ENCODE measurements around the gene ISL1.

The ISL1 gene

DNA sequence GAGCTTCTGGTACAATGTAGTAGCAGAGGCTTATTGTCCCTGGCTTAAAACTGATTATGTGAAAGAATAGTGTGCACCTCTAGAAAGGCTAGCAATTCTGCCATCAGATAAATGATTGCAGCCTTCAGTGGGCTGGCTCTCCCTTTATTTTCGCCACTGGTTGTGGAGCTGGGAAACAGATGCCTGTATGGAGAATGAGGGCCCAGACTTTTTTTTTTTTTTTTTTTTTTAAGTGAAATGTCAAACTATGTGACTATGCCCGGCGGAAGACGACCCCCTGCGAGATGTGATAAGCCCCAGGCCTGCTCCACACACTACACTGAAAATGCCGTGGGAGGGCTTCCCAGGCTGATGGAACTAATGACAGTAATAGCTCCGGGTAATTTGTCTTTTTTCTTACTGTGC, 28.7 kb downstream of the ISL1 start:
- H3K36me3 ChIP-seq (ENCODE audit: insufficient read depth, low read length): no peaks in the 10 kb centered on the region
- H3K79me2 ChIP-seq (ENCODE audit: insufficient read depth, low read length): no peaks in the 10 kb centered on the region
- no peaks in the 10 kb centered on the region for H3K9me3 ChIP-seq (ENCODE audit: insufficient read depth, low read length, severe bottlenecking)
- no peak overlapping the region for H3K4me2 ChIP-seq (ENCODE audit: insufficient read depth, low read length)
- H3K27ac ChIP-seq (ENCODE audit: low read length): no peak overlapping the region
- no peak overlapping the region for H3K9ac ChIP-seq (ENCODE audit: low read depth, low read length)
- H3K4me1 ChIP-seq (ENCODE audit: insufficient read depth, low read length): no peaks in the 10 kb centered on the region
- no peak for ATAC-seq (ENCODE audit: insufficient read depth, low read depth)
- no peak for DNase-seq
- no peaks in the 10 kb centered on the region for H3K27me3 ChIP-seq (ENCODE audit: insufficient read depth, low read length, poor library complexity)
- no peak overlapping the region for H3K4me3 ChIP-seq (ENCODE audit: low read depth in 1 of 2, low read length in 2 of 2)
- TF ChIP-seq CTCF (IDR thresholded peaks at IDR 0.05; ENCODE audit: borderline replicate concordance, extremely low read depth, low read length, poor library complexity, severe bottlenecking) (no peak), EZH2 (IDR thresholded peaks at IDR 0.05; ENCODE audit: borderline replicate concordance, low read depth, low read length, severe bottlenecking) (no peak)
- no peak overlapping the region for H2AFZ ChIP-seq (ENCODE audit: low read depth, low read length)
- no peaks in the 10 kb centered on the region for H4K20me1 ChIP-seq (ENCODE audit: insufficient read depth, low read length)

GRCh38 chr5:51414516-51414915, 31.3 kb downstream of the ISL1 start:
- H3K4me1 ChIP-seq (ENCODE audit: insufficient read depth, low read length): no peaks in the 10 kb centered on the region
- no peak overlapping the region for H3K4me3 ChIP-seq (ENCODE audit: low read depth in 1 of 2, low read length in 2 of 2)
- no peak for DNase-seq
- no peaks in the 10 kb centered on the region for H3K9me3 ChIP-seq (ENCODE audit: insufficient read depth, low read length, severe bottlenecking)
- H3K27me3 ChIP-seq (ENCODE audit: insufficient read depth, low read length, poor library complexity): no peaks in the 10 kb centered on the region
- no peak overlapping the region for H3K27ac ChIP-seq (ENCODE audit: low read length)
- H3K79me2 ChIP-seq (ENCODE audit: insufficient read depth, low read length): no peaks in the 10 kb centered on the region
- no peak; the same call in 2 of the 3 replicates for ATAC-seq (ENCODE audit: insufficient read depth, low read depth)
- H3K4me2 ChIP-seq (ENCODE audit: insufficient read depth, low read length): no peak overlapping the region
- H3K9ac ChIP-seq (ENCODE audit: low read depth, low read length): no peak overlapping the region
- TF ChIP-seq CTCF (IDR thresholded peaks at IDR 0.05; ENCODE audit: borderline replicate concordance, extremely low read depth, low read length, poor library complexity, severe bottlenecking) (no peak), EZH2 (IDR thresholded peaks at IDR 0.05; ENCODE audit: borderline replicate concordance, low read depth, low read length, severe bottlenecking) (no peak)
- H2AFZ ChIP-seq (ENCODE audit: low read depth, low read length): no peak overlapping the region
- H4K20me1 ChIP-seq (ENCODE audit: insufficient read depth, low read length): no peaks in the 10 kb centered on the region
- no peaks in the 10 kb centered on the region for H3K36me3 ChIP-seq (ENCODE audit: insufficient read depth, low read length)

DNA sequence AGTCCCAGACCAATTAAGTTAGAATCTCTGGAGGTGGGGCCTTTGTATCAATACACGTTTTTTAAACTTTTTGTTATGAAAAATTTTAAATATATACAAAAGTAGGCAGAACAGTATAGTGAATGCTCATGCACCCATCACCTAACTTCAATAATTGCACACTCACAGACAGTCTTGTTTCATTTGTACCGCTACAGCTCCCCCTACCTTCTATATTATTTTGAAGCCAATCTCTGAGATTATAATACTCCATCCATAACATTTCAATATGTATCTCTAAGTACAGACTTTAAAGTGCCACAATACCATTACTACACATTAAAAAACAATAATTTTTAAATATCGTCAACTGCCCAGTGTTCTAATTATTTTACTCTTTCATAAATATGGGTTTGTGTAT, 32.9 kb downstream of the ISL1 start:
- H3K9ac ChIP-seq (ENCODE audit: low read depth, low read length): no peak overlapping the region
- no peak overlapping the region for H3K4me2 ChIP-seq (ENCODE audit: insufficient read depth, low read length)
- H3K4me3 ChIP-seq (ENCODE audit: low read depth in 1 of 2, low read length in 2 of 2): no peak overlapping the region
- no peak for DNase-seq
- no peaks in the 10 kb centered on the region for H3K36me3 ChIP-seq (ENCODE audit: insufficient read depth, low read length)
- no peak overlapping the region for H2AFZ ChIP-seq (ENCODE audit: low read depth, low read length)
- no peak for ATAC-seq (ENCODE audit: insufficient read depth, low read depth)
- H3K27ac ChIP-seq (ENCODE audit: low read length): no peak overlapping the region
- no peaks in the 10 kb centered on the region for H4K20me1 ChIP-seq (ENCODE audit: insufficient read depth, low read length)
- no peaks in the 10 kb centered on the region for H3K27me3 ChIP-seq (ENCODE audit: insufficient read depth, low read length, poor library complexity)
- H3K4me1 ChIP-seq (ENCODE audit: insufficient read depth, low read length): no peaks in the 10 kb centered on the region
- H3K9me3 ChIP-seq (ENCODE audit: insufficient read depth, low read length, severe bottlenecking): no peaks in the 10 kb centered on the region
- TF ChIP-seq EZH2 (IDR thresholded peaks at IDR 0.05; ENCODE audit: borderline replicate concordance, low read depth, low read length, severe bottlenecking) (no peak), CTCF (IDR thresholded peaks at IDR 0.05; ENCODE audit: borderline replicate concordance, extremely low read depth, low read length, poor library complexity, severe bottlenecking) (peak; percentile 22)
- no peaks in the 10 kb centered on the region for H3K79me2 ChIP-seq (ENCODE audit: insufficient read depth, low read length)

Data from DND-41 (cell line).